Liver (tissue), 3 donors: Measurements from ENCODE around the gene CLCNKB.
"Not testable (repeated sequence)": the region's sequence is repeated elsewhere in the genome, so short reads cannot be mapped to it uniquely, and the experiment has no call there.

Experiments used
- ATF3 ChIP-seq: IDR thresholded peaks from 2 replicates; pipeline ENCODE4 v1.6.1; 2016; ENCODE audit warnings: antibody characterized with exemption
- FOXA1 ChIP-seq: IDR thresholded peaks from 2 replicates; pipeline ENCODE4 v1.6.1; 2016; ENCODE audit warnings: antibody characterized with exemption
- GABPA ChIP-seq, 2 donors: IDR thresholded peaks in 1 of 2; conservative IDR thresholded peaks in 1 of 2; 2 replicates each; pipeline ENCODE4 v1.6.1; 2016; ENCODE audit warnings: antibody characterized with exemption in 2 of 2, mild to moderate bottlenecking in 1 of 2, moderate library complexity in 1 of 2
- RAD21 ChIP-seq, 2 donors: IDR thresholded peaks; 2 replicates each; pipeline ENCODE4 v1.6.1; 2016; ENCODE audit warnings: antibody characterized with exemption in 2 of 2, mild to moderate bottlenecking in 2 of 2
- TAF1 ChIP-seq: conservative IDR thresholded peaks from 2 replicates; pipeline ENCODE4 v1.6.1; 2016; ENCODE audit warnings: antibody characterized with exemption, mild to moderate bottlenecking
- YY1 ChIP-seq: IDR thresholded peaks from 2 replicates; pipeline ENCODE4 v1.6.1; 2016; ENCODE audit warnings: antibody characterized with exemption, mild to moderate bottlenecking
- TF ChIP-seq, protein P1 (sequence below): IDR thresholded peaks from 2 replicates; pipeline ENCODE4 v1.6.1; 2016; ENCODE audit warnings: antibody characterized with exemption
- TF ChIP-seq, protein P2 (sequence below): fragments of 150-350 bp; IDR thresholded peaks from 2 replicates; pipeline ENCODE4 v1.5.1; 2017; ENCODE audit warnings: improper control_type of control experiment, low read depth, low read length; ENCODE audit not compliant: missing input control
- TF ChIP-seq, protein P3 (sequence below): IDR thresholded peaks from 2 replicates; pipeline ENCODE4 v1.6.1; 2016; ENCODE audit warnings: antibody characterized with exemption, mild to moderate bottlenecking
- donor health status: healthy.
- donor health status: healthy.

- not testable (repeated sequence) for TF ChIP-seq GABPA (IDR thresholded peaks at IDR 0.05 in 1 of 2, conservative IDR thresholded peaks at IDR 0.05 in 1 of 2); YY1; TAF1; FOXA1; ATF3; RAD21 (IDR thresholded peaks at IDR 0.05)
- TF ChIP-seq, protein P1, sequence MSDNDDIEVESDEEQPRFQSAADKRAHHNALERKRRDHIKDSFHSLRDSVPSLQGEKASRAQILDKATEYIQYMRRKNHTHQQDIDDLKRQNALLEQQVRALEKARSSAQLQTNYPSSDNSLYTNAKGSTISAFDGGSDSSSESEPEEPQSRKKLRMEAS: not testable (repeated sequence)
- TF ChIP-seq, protein P2, sequence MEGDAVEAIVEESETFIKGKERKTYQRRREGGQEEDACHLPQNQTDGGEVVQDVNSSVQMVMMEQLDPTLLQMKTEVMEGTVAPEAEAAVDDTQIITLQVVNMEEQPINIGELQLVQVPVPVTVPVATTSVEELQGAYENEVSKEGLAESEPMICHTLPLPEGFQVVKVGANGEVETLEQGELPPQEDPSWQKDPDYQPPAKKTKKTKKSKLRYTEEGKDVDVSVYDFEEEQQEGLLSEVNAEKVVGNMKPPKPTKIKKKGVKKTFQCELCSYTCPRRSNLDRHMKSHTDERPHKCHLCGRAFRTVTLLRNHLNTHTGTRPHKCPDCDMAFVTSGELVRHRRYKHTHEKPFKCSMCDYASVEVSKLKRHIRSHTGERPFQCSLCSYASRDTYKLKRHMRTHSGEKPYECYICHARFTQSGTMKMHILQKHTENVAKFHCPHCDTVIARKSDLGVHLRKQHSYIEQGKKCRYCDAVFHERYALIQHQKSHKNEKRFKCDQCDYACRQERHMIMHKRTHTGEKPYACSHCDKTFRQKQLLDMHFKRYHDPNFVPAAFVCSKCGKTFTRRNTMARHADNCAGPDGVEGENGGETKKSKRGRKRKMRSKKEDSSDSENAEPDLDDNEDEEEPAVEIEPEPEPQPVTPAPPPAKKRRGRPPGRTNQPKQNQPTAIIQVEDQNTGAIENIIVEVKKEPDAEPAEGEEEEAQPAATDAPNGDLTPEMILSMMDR: not testable (repeated sequence)
- TF ChIP-seq, protein P3, sequence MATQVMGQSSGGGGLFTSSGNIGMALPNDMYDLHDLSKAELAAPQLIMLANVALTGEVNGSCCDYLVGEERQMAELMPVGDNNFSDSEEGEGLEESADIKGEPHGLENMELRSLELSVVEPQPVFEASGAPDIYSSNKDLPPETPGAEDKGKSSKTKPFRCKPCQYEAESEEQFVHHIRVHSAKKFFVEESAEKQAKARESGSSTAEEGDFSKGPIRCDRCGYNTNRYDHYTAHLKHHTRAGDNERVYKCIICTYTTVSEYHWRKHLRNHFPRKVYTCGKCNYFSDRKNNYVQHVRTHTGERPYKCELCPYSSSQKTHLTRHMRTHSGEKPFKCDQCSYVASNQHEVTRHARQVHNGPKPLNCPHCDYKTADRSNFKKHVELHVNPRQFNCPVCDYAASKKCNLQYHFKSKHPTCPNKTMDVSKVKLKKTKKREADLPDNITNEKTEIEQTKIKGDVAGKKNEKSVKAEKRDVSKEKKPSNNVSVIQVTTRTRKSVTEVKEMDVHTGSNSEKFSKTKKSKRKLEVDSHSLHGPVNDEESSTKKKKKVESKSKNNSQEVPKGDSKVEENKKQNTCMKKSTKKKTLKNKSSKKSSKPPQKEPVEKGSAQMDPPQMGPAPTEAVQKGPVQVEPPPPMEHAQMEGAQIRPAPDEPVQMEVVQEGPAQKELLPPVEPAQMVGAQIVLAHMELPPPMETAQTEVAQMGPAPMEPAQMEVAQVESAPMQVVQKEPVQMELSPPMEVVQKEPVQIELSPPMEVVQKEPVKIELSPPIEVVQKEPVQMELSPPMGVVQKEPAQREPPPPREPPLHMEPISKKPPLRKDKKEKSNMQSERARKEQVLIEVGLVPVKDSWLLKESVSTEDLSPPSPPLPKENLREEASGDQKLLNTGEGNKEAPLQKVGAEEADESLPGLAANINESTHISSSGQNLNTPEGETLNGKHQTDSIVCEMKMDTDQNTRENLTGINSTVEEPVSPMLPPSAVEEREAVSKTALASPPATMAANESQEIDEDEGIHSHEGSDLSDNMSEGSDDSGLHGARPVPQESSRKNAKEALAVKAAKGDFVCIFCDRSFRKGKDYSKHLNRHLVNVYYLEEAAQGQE: not testable (repeated sequence)
Observed at GRCh38 chr1:16033103-16033632, 10.4 kb upstream of the CLCNKB start.
